ENCODE results near the gene LDLRAD3.

GRCh38 chr11:35983981-35984380 is 40.1 kb downstream of the LDLRAD3 start:
- TF ChIP-seq POLR2A (IDR thresholded peaks at IDR 0.05) = no peak
- no peak for TF ChIP-seq CTCF (IDR thresholded peaks at IDR 0.05)
